Thyroid gland (tissue), 4 donors: ENCODE data around the gene ANKRD10. TPM values are rescaled to one million over a fixed set of nuclear protein-coding genes. Genes with fewer than 3 reads are reported as not detected.

Experiments used
- DNase-seq, 2 donors: peaks; one replicate each; pipeline ENCODE4 v3.0.0-alpha.2; 2019
- H3K27ac ChIP-seq, 3 donors: fragments of 200-600 bp; sonication (generic); 1 replicate in 2 of 3; 2 replicates in 1 of 3; pipeline ENCODE4 v1.5.1; 2016 to 2019; ENCODE audit warnings: mild to moderate bottlenecking in 1 of 3, moderate library complexity in 1 of 3
- H3K27me3 ChIP-seq: fragments of 200-600 bp; sonication (generic); one replicate; pipeline ENCODE4 v1.5.1; 2019
- H3K36me3 ChIP-seq, 2 donors: fragments of 200-600 bp; sonication (generic); one replicate each; pipeline ENCODE4 v1.5.1; 2016 to 2019
- H3K4me1 ChIP-seq, 2 donors: fragments of 200-600 bp; sonication (generic); one replicate each; pipeline ENCODE4 v1.5.1; 2017 to 2019
- H3K4me3 ChIP-seq, 3 donors: fragments of 200-600 bp; sonication (generic); replicated peaks in 1 of 3; 1 replicate in 2 of 3; 2 replicates in 1 of 3; pipeline ENCODE4 v1.5.1; 2016; ENCODE audit warnings: mild to moderate bottlenecking in 1 of 3
- H3K9me3 ChIP-seq: fragments of 200-600 bp; sonication (generic); one replicate; pipeline ENCODE4 v1.5.1; 2017
- POLR2A ChIP-seq, 2 donors: fragments of 450-650 bp; IDR thresholded peaks; one replicate each; pipeline ENCODE4 v1.6.1; 2017; ENCODE audit warnings: antibody characterized with exemption in 2 of 2, mild to moderate bottlenecking in 2 of 2, moderate library complexity in 1 of 2
- WGBS, 2 donors: methylation state at CpG; one replicate each; pipeline ENCODE4 v1.1.5; 2017; 5-methylcytosine and 5-hydroxymethylcytosine counted together
- intact Hi-C: fragments of 100-400 bp; cut with DNase I; formaldehyde crosslinking; loops from one replicate; pipeline ENCODE4 v1.15.1; 2023
- total RNA-seq, 4 donors: library from RNA; depleted of rRNA; stranded (reverse); fragments of >200 nt; gene quantifications; one replicate each; pipeline ENCODE4 v1.2.3, GENCODE V29; 2016
- TF ChIP-seq, protein P1 (sequence below), 6 experiments: fragments of 200-600 bp in 3 of 6; fragments of 450-650 bp in 3 of 6; sonication (generic) in 3 of 6; IDR thresholded peaks; one replicate each; pipeline ENCODE4 v1.5.1; 2016 to 2019; ENCODE audit warnings: antibody characterized with exemption in 6 of 6, mild to moderate bottlenecking in 2 of 6, inconsistent platforms in 1 of 6, moderate library complexity in 1 of 6

Gene ANKRD10
- total RNA-seq, 4 donors from 2014 or later, result 105 to 168 (median 135) TPM

DNA sequence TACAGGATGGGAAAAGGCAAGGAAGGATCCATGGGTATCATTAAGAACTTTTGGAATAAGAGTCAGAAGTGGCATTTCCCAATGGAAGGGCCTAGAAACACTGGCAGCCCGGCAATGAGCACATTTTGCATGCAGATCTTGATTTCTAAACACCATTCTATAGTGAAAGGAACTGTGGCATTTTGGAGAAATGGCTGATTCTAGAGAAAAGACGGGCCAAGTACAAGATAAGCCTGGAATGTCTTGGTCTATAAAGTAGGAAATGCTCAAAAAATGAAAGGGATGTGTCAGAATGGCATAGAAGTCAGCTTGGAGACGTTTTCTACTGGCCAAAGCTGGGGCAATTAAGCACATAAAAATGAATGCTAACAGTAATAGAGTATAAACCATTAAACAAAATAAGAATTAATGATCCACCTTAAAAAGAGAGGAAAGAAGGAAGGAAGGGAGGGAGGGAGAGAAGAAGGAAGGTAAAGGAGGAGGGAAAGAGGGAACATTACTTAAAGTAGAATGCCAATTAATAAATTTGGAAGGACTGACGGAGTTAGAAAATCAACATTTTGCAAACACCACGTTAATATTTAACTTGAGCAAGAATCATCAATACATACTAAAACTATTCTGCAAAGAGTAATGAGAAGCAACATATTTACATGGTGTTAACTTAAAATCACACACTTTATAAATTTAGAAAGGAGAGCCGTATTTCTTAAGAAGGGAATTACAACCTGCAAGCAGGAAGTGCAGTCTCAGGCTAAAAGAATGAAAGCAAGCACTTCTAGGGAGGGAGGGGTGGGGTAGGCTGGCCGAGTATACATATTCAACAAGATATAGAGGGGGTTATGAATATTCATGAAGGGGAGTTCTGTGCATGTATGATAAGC, 78.9 kb downstream of the ANKRD10 start:
- Histone ChIP-seq H3K27ac (no peak overlapping the region), H3K9me3 (no peaks in the 10 kb centered on the region), H3K27me3 (no peaks in the 10 kb centered on the region), H3K4me3 (no peak overlapping the region), H3K36me3 (no peaks in the 10 kb centered on the region), H3K4me1 (no peaks in the 10 kb centered on the region)
- DNase-seq, result no peak
- TF ChIP-seq, protein P1, sequence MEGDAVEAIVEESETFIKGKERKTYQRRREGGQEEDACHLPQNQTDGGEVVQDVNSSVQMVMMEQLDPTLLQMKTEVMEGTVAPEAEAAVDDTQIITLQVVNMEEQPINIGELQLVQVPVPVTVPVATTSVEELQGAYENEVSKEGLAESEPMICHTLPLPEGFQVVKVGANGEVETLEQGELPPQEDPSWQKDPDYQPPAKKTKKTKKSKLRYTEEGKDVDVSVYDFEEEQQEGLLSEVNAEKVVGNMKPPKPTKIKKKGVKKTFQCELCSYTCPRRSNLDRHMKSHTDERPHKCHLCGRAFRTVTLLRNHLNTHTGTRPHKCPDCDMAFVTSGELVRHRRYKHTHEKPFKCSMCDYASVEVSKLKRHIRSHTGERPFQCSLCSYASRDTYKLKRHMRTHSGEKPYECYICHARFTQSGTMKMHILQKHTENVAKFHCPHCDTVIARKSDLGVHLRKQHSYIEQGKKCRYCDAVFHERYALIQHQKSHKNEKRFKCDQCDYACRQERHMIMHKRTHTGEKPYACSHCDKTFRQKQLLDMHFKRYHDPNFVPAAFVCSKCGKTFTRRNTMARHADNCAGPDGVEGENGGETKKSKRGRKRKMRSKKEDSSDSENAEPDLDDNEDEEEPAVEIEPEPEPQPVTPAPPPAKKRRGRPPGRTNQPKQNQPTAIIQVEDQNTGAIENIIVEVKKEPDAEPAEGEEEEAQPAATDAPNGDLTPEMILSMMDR (IDR thresholded peaks at IDR 0.05), result no peak
- no peak for TF ChIP-seq POLR2A (IDR thresholded peaks at IDR 0.05)
- 68 to 73% methylated on average over 7 of the region's 7 CpGs for WGBS, 2 donors
- intact Hi-C loops, result no loop called here

DNA sequence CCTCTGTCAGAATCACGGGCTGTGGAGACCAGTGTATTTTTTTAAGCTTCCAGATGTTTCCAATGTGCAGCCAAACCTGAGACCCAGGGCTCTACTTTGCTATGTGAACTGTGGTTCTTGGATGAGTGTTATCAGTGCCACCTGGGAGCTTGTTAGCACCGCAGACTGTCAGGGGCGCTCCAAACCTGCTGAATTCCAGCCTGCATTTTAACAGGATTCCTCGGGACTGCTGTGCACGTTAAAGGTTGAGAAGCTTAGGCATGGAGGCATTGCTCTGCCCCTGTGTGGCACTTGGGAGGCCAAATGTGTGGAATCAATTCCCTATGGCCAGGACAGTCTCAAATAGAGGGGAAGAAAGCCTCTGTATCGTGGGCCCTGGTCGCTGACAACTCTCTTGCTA, 80.3 kb downstream of the ANKRD10 start:
- Histone ChIP-seq H3K27me3 (no peaks in the 10 kb centered on the region), H3K4me1 (no peaks in the 10 kb centered on the region), H3K4me3 (no peak overlapping the region), H3K36me3 (no peaks in the 10 kb centered on the region), H3K27ac (no peak overlapping the region), H3K9me3 (no peaks in the 10 kb centered on the region)
- intact Hi-C loops, result no loop called here
- no peak for DNase-seq
- WGBS, 2 donors, result 62 to 77% methylated on average over 7 of the region's 7 CpGs
- TF ChIP-seq, protein P1 (IDR thresholded peaks at IDR 0.05), result no peak
- TF ChIP-seq POLR2A (IDR thresholded peaks at IDR 0.05), result no peak

DNA sequence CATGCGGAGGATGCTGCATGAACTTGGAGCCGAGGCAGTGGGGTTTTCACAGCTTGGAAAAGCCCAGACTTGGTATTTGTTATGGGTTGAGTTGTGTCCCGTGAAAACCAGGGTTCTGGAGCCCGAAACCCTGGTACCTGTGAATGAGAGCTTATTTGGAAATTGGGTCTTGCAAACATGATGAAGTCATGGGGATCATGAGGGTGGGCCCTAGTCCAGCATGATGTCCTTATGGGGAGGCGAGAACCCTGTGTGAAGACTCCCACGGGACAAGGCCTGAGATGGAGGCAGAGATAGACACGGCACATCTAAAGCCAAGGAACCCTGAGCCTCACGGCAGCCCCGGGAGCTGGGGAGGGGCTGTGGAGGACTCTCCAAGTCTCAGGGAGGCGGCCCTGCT, 82.3 kb downstream of the ANKRD10 start:
- Histone ChIP-seq H3K27me3 (no peaks in the 10 kb centered on the region), H3K9me3 (no peaks in the 10 kb centered on the region), H3K4me1 (no peaks in the 10 kb centered on the region), H3K4me3 (no peak overlapping the region), H3K27ac (no peak overlapping the region), H3K36me3 (no peaks in the 10 kb centered on the region)
- intact Hi-C loops, result no loop called here
- TF ChIP-seq, protein P1 (IDR thresholded peaks at IDR 0.05), result no peak
- no peak for TF ChIP-seq POLR2A (IDR thresholded peaks at IDR 0.05)
- DNase-seq, result no peak
- 63 to 64% methylated on average over 9 to 10 of the region's 10 CpGs for WGBS, 2 donors

DNA sequence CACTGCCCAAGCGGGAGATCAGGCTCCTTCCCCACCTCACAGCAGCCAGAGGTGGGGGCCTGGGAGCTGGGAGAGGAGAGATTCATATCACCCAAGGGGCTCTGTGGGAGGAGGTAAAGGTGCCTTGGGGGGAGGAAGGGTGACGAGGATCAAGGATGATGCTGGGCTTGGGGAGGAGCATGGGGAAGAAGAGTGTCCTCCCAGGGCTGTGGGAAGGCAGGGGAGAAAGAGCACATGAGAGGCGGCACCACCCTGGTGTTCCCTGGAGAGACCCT, 82.7 kb downstream of the ANKRD10 start:
- no peaks in the 10 kb centered on the region for H3K27me3 ChIP-seq
- H3K4me1 ChIP-seq, result no peaks in the 10 kb centered on the region
- TF ChIP-seq, protein P1 (IDR thresholded peaks at IDR 0.05), result no peak
- no peak for TF ChIP-seq POLR2A (IDR thresholded peaks at IDR 0.05)
- no peak overlapping the region for H3K4me3 ChIP-seq
- H3K36me3 ChIP-seq, result no peaks in the 10 kb centered on the region
- intact Hi-C loops, result no loop called here
- WGBS, 2 donors, result 94 to 95% methylated on average over 3 of the region's 3 CpGs
- no peaks in the 10 kb centered on the region for H3K9me3 ChIP-seq
- no peak for DNase-seq
- no peak overlapping the region for H3K27ac ChIP-seq

DNA sequence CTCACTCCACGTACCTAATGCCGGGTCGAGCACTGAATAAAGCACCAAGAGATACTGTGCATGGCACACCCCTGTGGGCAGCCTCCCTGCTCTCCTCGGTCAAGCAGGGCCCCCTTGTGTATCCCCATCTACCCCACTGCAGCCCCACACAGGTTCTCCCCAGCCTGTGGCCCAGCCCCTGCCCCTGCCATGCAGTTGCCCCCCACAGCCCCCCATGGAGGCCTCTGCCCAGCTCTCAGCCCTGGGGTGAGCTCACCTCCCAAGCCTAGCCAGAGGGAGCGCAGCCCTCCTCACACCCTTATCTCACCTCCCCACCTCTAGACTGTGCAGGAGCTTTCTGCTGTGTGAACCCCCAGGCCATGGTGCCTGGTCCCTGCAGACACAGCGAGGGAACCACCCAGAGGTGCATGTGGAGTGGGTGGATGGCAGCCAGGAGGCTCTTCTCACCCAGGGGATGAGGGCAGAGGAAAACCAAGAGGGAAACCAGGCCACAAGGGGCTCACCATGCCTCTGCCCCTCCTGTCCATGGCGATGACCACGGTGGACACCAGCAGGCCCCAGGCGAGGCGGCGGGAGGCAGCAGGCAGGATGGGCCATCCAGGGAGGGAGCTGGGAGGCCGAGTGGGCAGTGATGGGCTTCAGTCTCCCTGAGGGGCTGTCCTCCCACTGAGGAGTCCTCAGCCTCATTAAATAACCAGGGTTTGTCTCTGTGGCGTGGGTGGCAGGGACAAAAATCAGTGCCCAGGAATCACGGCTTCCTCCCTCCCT, 83.2 kb downstream of the ANKRD10 start:
- H3K9me3 ChIP-seq, result no peaks in the 10 kb centered on the region
- H3K4me3 ChIP-seq, result no peak overlapping the region
- no peak overlapping the region for H3K27ac ChIP-seq
- H3K36me3 ChIP-seq, result no peaks in the 10 kb centered on the region
- no peaks in the 10 kb centered on the region for H3K27me3 ChIP-seq
- DNase-seq, result no peak
- no peaks in the 10 kb centered on the region for H3K4me1 ChIP-seq
- 84 to 89% methylated on average over 14 of the region's 14 CpGs for WGBS, 2 donors
- TF ChIP-seq, protein P1 (IDR thresholded peaks at IDR 0.05), result no peak
- no peak for TF ChIP-seq POLR2A (IDR thresholded peaks at IDR 0.05)
- intact Hi-C loops, result no loop called here
